Measurements from ENCODE around the gene ZNF358.

ZNF358 gene

DNA sequence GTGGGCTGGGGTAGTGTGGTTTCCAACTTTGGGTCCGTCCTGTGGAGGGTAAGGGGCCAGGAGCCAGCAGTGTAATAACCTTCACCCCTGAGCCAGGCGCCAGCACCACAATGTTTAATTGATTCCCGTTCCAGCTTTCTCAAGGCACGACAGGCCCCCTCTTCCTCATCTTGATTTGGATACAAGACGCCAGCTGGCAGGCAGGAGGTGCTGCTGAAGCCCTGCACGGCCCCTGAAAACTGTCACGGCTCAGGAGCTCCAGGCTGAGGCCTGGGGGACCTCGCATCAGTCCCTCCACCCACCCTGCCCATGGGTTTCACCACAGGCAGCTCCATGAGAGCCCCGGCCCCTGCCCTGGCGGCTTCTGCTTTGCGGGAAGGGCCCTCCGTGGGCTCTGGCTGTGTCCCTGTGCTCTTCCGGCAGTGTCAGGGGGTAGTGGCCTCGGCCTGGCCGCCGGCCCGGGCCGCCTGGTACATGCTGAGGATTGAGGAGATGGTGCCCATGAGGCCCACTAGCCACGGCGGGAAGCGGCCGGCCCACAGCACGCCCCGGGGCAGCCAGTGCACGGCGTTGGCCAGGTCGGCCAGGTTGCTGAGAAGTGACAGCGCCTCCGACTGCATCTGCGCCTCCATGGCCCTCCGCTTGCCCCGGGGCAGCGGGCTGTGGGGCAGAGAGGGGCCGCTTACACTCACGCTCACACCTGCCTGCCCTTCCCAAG lies 39.0 kb upstream of the ZNF358 start:
- no peak overlapping the region for H3K4me3 ChIP-seq (ENCODE audit: low read length in 2 of 2)
- peak overlapping the region; percentile 24 for H2BK5ac ChIP-seq (ENCODE audit: low read length)
- no peak overlapping the region for H3K14ac ChIP-seq (ENCODE audit: low read length)
- peak overlapping the region; percentile 8 for H3K23ac ChIP-seq (ENCODE audit: low read depth, low read length, poor library complexity)
- H3K27me3 ChIP-seq (ENCODE audit: control insufficient read depth in 3 of 3, insufficient read depth in 3 of 3, low read depth in 1 of 3, low read length in 3 of 3) = no peaks in the 10 kb centered on the region
- no peak overlapping the region for H2BK15ac ChIP-seq (ENCODE audit: low read length)
- no peaks in the 10 kb centered on the region for H3K9me3 ChIP-seq (replicated peaks in 1 of 2; ENCODE audit: control insufficient read depth in 2 of 2, insufficient read depth in 1 of 2, low read depth in 1 of 2, low read length in 2 of 2)
- H3K4ac ChIP-seq (ENCODE audit: low read length) = no peak overlapping the region
- peaks cover 0 to 11% of the 10 kb centered on the region in 2 donors for H3K4me1 ChIP-seq (ENCODE audit: control insufficient read depth in 2 of 2, insufficient read depth in 1 of 2, low read depth in 1 of 2, low read length in 2 of 2)
- DNase-seq (ENCODE audit: low spot score) = no peak
- H3K18ac ChIP-seq (ENCODE audit: low read length) = peak overlapping the region; percentile 64
- no CpG with 5 or more reads among the region's 35 CpGs for WGBS, 2 donors (ENCODE audit: extremely low coverage in 2 of 2, insufficient read length in 2 of 2, insufficient replicate concordance in 1 of 2)
- no peak overlapping the region for H3K4me2 ChIP-seq (ENCODE audit: insufficient read depth, low read length, poor library complexity, severe bottlenecking)
- H3K36me3 ChIP-seq (replicated peaks in 1 of 2; ENCODE audit: control insufficient read depth in 2 of 2, insufficient read depth in 2 of 2, low read length in 2 of 2) = peaks cover 0 to under 1% of the 10 kb centered on the region in 2 donors
- H4K91ac ChIP-seq (ENCODE audit: low read depth, low read length, poor library complexity) = no peak overlapping the region
- no peak overlapping the region for H2AK5ac ChIP-seq (ENCODE audit: low read depth, low read length)
- H2BK120ac ChIP-seq (ENCODE audit: low read depth, low read length) = no peak overlapping the region
- H3K79me1 ChIP-seq (ENCODE audit: low read depth, low read length) = peaks cover 2% of the 10 kb centered on the region
- H2BK12ac ChIP-seq (ENCODE audit: low read length) = no peak overlapping the region
- H3K9ac ChIP-seq (ENCODE audit: low read depth, low read length, poor library complexity) = no peak overlapping the region
- no peak overlapping the region for H2AFZ ChIP-seq (ENCODE audit: low read length)
- H4K8ac ChIP-seq (ENCODE audit: low read depth, low read length) = no peak overlapping the region
- no peak overlapping the region for H3K27ac ChIP-seq (replicated peaks; ENCODE audit: low read length)

DNA sequence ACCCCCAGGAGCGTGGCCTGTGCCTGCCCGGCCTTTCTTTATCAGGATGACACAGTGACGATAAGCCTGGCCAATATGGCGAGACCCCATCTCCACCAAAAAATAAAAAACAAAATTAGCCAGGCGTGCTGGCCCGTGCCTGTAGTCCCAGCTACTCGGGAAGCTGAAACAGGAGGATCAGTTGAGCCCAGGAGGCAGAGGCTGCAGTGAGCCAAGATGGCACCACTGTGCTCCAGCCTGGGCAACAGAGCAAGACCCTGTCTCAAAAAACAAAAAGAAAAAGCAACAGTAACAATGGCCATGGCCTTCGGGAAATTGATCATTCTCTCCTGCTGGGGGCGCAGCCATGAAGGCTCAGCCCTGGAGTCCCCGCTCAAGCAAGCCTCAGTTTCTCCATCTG lies 38.1 kb upstream of the ZNF358 start:
- H3K4me1 ChIP-seq (ENCODE audit: control insufficient read depth in 2 of 2, insufficient read depth in 1 of 2, low read depth in 1 of 2, low read length in 2 of 2) = peaks cover 0 to 11% of the 10 kb centered on the region in 2 donors
- H3K27ac ChIP-seq (replicated peaks; ENCODE audit: low read length) = no peak overlapping the region
- H3K4me2 ChIP-seq (ENCODE audit: insufficient read depth, low read length, poor library complexity, severe bottlenecking) = no peak overlapping the region
- H3K4ac ChIP-seq (ENCODE audit: low read length) = no peak overlapping the region
- no peak overlapping the region for H2BK5ac ChIP-seq (ENCODE audit: low read length)
- no peak overlapping the region for H4K91ac ChIP-seq (ENCODE audit: low read depth, low read length, poor library complexity)
- H2AK5ac ChIP-seq (ENCODE audit: low read depth, low read length) = no peak overlapping the region
- H3K18ac ChIP-seq (ENCODE audit: low read length) = no peak overlapping the region
- WGBS, 2 donors (ENCODE audit: extremely low coverage in 2 of 2, insufficient read length in 2 of 2, insufficient replicate concordance in 1 of 2) = no CpG with 5 or more reads among the region's 10 CpGs
- H4K8ac ChIP-seq (ENCODE audit: low read depth, low read length) = no peak overlapping the region
- H2BK12ac ChIP-seq (ENCODE audit: low read length) = no peak overlapping the region
- no peaks in the 10 kb centered on the region for H3K27me3 ChIP-seq (ENCODE audit: control insufficient read depth in 3 of 3, insufficient read depth in 3 of 3, low read depth in 1 of 3, low read length in 3 of 3)
- no peaks in the 10 kb centered on the region for H3K9me3 ChIP-seq (replicated peaks in 1 of 2; ENCODE audit: control insufficient read depth in 2 of 2, insufficient read depth in 1 of 2, low read depth in 1 of 2, low read length in 2 of 2)
- H2BK15ac ChIP-seq (ENCODE audit: low read length) = no peak overlapping the region
- DNase-seq (ENCODE audit: low spot score) = no peak
- H3K36me3 ChIP-seq (replicated peaks in 1 of 2; ENCODE audit: control insufficient read depth in 2 of 2, insufficient read depth in 2 of 2, low read length in 2 of 2) = no peaks in the 10 kb centered on the region
- no peak overlapping the region for H3K4me3 ChIP-seq (ENCODE audit: low read length in 2 of 2)
- no peak overlapping the region for H2AFZ ChIP-seq (ENCODE audit: low read length)
- peaks cover 2% of the 10 kb centered on the region for H3K79me1 ChIP-seq (ENCODE audit: low read depth, low read length)
- H3K23ac ChIP-seq (ENCODE audit: low read depth, low read length, poor library complexity) = peak overlapping the region; percentile 43
- no peak overlapping the region for H3K14ac ChIP-seq (ENCODE audit: low read length)
- H3K9ac ChIP-seq (ENCODE audit: low read depth, low read length, poor library complexity) = no peak overlapping the region
- H2BK120ac ChIP-seq (ENCODE audit: low read depth, low read length) = no peak overlapping the region

GRCh38 chr19:7478173-7478842 lies 37.6 kb upstream of the ZNF358 start:
- Histone ChIP-seq H3K4ac (ENCODE audit: low read length) (no peak overlapping the region), H4K8ac (ENCODE audit: low read depth, low read length) (peak overlapping the region; percentile 65), H2AFZ (ENCODE audit: low read length) (no peak overlapping the region), H3K18ac (ENCODE audit: low read length) (peak overlapping the region; percentile 57), H3K27ac (replicated peaks; ENCODE audit: low read length) (no peak overlapping the region), H2BK15ac (ENCODE audit: low read length) (no peak overlapping the region), H3K9me3 (replicated peaks in 1 of 2; ENCODE audit: control insufficient read depth in 2 of 2, insufficient read depth in 1 of 2, low read depth in 1 of 2, low read length in 2 of 2) (no peaks in the 10 kb centered on the region), H2BK120ac (ENCODE audit: low read depth, low read length) (no peak overlapping the region), H2BK12ac (ENCODE audit: low read length) (peak overlapping the region; percentile 22), H2BK5ac (ENCODE audit: low read length) (no peak overlapping the region), H3K79me1 (ENCODE audit: low read depth, low read length) (peaks cover 2% of the 10 kb centered on the region), H3K4me2 (ENCODE audit: insufficient read depth, low read length, poor library complexity, severe bottlenecking) (no peak overlapping the region), H3K4me1 (ENCODE audit: control insufficient read depth in 2 of 2, insufficient read depth in 1 of 2, low read depth in 1 of 2, low read length in 2 of 2) (peaks cover 2 to 11% of the 10 kb centered on the region in 2 donors), H3K9ac (ENCODE audit: low read depth, low read length, poor library complexity) (peak overlapping the region; percentile 30), H4K91ac (ENCODE audit: low read depth, low read length, poor library complexity) (peak overlapping the region; percentile 53), H3K4me3 (ENCODE audit: low read length in 2 of 2) (peak overlapping the region in 1 of 2 donors; percentile 29), H3K27me3 (ENCODE audit: control insufficient read depth in 3 of 3, insufficient read depth in 3 of 3, low read depth in 1 of 3, low read length in 3 of 3) (no peaks in the 10 kb centered on the region), H3K36me3 (replicated peaks in 1 of 2; ENCODE audit: control insufficient read depth in 2 of 2, insufficient read depth in 2 of 2, low read length in 2 of 2) (no peaks in the 10 kb centered on the region), H3K23ac (ENCODE audit: low read depth, low read length, poor library complexity) (peak overlapping the region; percentile 73), H3K14ac (ENCODE audit: low read length) (peak overlapping the region; percentile 94), H2AK5ac (ENCODE audit: low read depth, low read length) (peak overlapping the region; percentile 46)
- WGBS, 2 donors (ENCODE audit: extremely low coverage in 2 of 2, insufficient read length in 2 of 2, insufficient replicate concordance in 1 of 2) = no CpG with 5 or more reads among the region's 26 CpGs
- DNase-seq (ENCODE audit: low spot score) = no peak

- H3K23ac ChIP-seq (ENCODE audit: low read depth, low read length, poor library complexity) = peak overlapping the region; percentile 73
- no peak overlapping the region for H4K8ac ChIP-seq (ENCODE audit: low read depth, low read length)
- DNase-seq (ENCODE audit: low spot score) = no peak
- H3K9ac ChIP-seq (ENCODE audit: low read depth, low read length, poor library complexity) = peak overlapping the region; percentile 30
- H3K27me3 ChIP-seq (ENCODE audit: control insufficient read depth in 3 of 3, insufficient read depth in 3 of 3, low read depth in 1 of 3, low read length in 3 of 3) = no peaks in the 10 kb centered on the region
- no peak overlapping the region for H3K4ac ChIP-seq (ENCODE audit: low read length)
- no peak overlapping the region for H3K14ac ChIP-seq (ENCODE audit: low read length)
- no peak overlapping the region for H2BK15ac ChIP-seq (ENCODE audit: low read length)
- WGBS, 2 donors (ENCODE audit: extremely low coverage in 2 of 2, insufficient read length in 2 of 2, insufficient replicate concordance in 1 of 2) = no CpG with 5 or more reads among the region's 9 CpGs
- H3K4me2 ChIP-seq (ENCODE audit: insufficient read depth, low read length, poor library complexity, severe bottlenecking) = no peak overlapping the region
- no peak overlapping the region for H2BK120ac ChIP-seq (ENCODE audit: low read depth, low read length)
- H3K79me1 ChIP-seq (ENCODE audit: low read depth, low read length) = peaks cover 2% of the 10 kb centered on the region
- no peak overlapping the region for H2AFZ ChIP-seq (ENCODE audit: low read length)
- H3K18ac ChIP-seq (ENCODE audit: low read length) = peak overlapping the region; percentile 8
- H3K36me3 ChIP-seq (replicated peaks in 1 of 2; ENCODE audit: control insufficient read depth in 2 of 2, insufficient read depth in 2 of 2, low read length in 2 of 2) = no peaks in the 10 kb centered on the region
- H3K4me3 ChIP-seq (ENCODE audit: low read length in 2 of 2) = no peak overlapping the region
- H2AK5ac ChIP-seq (ENCODE audit: low read depth, low read length) = peak overlapping the region; percentile 63
- H3K4me1 ChIP-seq (ENCODE audit: control insufficient read depth in 2 of 2, insufficient read depth in 1 of 2, low read depth in 1 of 2, low read length in 2 of 2) = peaks cover 3 to 11% of the 10 kb centered on the region in 2 donors
- H2BK12ac ChIP-seq (ENCODE audit: low read length) = no peak overlapping the region
- H2BK5ac ChIP-seq (ENCODE audit: low read length) = no peak overlapping the region
- no peaks in the 10 kb centered on the region for H3K9me3 ChIP-seq (replicated peaks in 1 of 2; ENCODE audit: control insufficient read depth in 2 of 2, insufficient read depth in 1 of 2, low read depth in 1 of 2, low read length in 2 of 2)
- H4K91ac ChIP-seq (ENCODE audit: low read depth, low read length, poor library complexity) = no peak overlapping the region
- H3K27ac ChIP-seq (replicated peaks; ENCODE audit: low read length) = no peak overlapping the region
Measured at GRCh38 chr19:7478843-7479227, 37.1 kb upstream of the ZNF358 start.

All from neuronal stem cell (in vitro differentiated cells).